Stomach (tissue), 4 donors: ENCODE data around the gene BRWD1.

Experiments used
- POLR2A ChIP-seq, 4 donors: fragments of 450-650 bp; IDR thresholded peaks; one replicate each; pipeline ENCODE4 v1.6.1; 2016; ENCODE audit warnings: antibody characterized with exemption in 4 of 4, control low read depth in 2 of 4, mild to moderate bottlenecking in 1 of 4, moderate library complexity in 1 of 4
- TF ChIP-seq, protein P1 (sequence below), 7 experiments: fragments of 450-650 bp in 4 of 7; fragments of 200-600 bp in 3 of 7; sonication (generic) in 3 of 7; IDR thresholded peaks; one replicate each; pipeline ENCODE4 v1.5.1; 2016 to 2019; ENCODE audit warnings: antibody characterized with exemption in 7 of 7, control low read depth in 2 of 7, mild to moderate bottlenecking in 1 of 7

DNA sequence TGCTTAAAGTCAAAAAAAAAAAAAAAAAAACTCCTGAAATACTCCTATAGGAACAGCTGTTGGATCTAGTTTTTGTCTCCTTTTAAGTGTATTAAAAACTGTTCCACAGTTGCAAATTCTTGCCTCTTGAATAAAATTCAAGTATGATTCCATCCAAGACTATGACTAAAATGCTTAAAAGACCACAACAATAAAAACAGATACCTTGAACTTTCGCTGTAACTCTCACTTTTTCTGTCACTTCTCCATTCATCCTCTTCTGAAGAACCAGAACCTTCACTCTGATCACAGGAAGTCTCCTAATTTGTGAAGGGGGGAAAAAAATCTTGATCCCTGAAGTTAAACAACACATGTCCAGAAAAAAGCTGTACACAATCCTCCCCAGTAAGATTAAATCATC lies 75.2 kb downstream of the BRWD1 start:
- TF ChIP-seq POLR2A (IDR thresholded peaks at IDR 0.05): no peak
- TF ChIP-seq, protein P1, sequence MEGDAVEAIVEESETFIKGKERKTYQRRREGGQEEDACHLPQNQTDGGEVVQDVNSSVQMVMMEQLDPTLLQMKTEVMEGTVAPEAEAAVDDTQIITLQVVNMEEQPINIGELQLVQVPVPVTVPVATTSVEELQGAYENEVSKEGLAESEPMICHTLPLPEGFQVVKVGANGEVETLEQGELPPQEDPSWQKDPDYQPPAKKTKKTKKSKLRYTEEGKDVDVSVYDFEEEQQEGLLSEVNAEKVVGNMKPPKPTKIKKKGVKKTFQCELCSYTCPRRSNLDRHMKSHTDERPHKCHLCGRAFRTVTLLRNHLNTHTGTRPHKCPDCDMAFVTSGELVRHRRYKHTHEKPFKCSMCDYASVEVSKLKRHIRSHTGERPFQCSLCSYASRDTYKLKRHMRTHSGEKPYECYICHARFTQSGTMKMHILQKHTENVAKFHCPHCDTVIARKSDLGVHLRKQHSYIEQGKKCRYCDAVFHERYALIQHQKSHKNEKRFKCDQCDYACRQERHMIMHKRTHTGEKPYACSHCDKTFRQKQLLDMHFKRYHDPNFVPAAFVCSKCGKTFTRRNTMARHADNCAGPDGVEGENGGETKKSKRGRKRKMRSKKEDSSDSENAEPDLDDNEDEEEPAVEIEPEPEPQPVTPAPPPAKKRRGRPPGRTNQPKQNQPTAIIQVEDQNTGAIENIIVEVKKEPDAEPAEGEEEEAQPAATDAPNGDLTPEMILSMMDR (IDR thresholded peaks at IDR 0.05): no peak
